Measurements from ENCODE around the gene DTX1.

DTX1 gene

GRCh38 chr12:113081873-113082272 lies 25.3 kb downstream of the DTX1 start:
- DNase-seq (ENCODE audit: extremely low spot score), result no peak
- ChIA-PET POLR2A (no interaction called here), CTCF (no interaction called here)
- TF ChIP-seq FOXA1 (IDR thresholded peaks at IDR 0.05), result no peak
- TF ChIP-seq LEF1 (IDR thresholded peaks at IDR 0.05; ENCODE audit: borderline replicate concordance), result no peak
- TF ChIP-seq TARDBP (IDR thresholded peaks at IDR 0.05), result no peak
- no peak for TF ChIP-seq HDGF (IDR thresholded peaks at IDR 0.05; ENCODE audit: borderline replicate concordance)
- no peak for TF ChIP-seq BHLHE40 (IDR thresholded peaks at IDR 0.05; ENCODE audit: borderline replicate concordance)
- TF ChIP-seq ARNT (IDR thresholded peaks at IDR 0.05), result no peak
- no peak for TF ChIP-seq FOXK2 (IDR thresholded peaks at IDR 0.05)
- no peak for TF ChIP-seq SP1 (IDR thresholded peaks at IDR 0.05)
- no peak for TF ChIP-seq NFRKB (IDR thresholded peaks at IDR 0.05)
- no peak for TF ChIP-seq CTBP1 (IDR thresholded peaks at IDR 0.05; ENCODE audit: borderline replicate concordance)
- TF ChIP-seq L3MBTL2 (conservative IDR thresholded peaks at IDR 0.05), result no peak
- TF ChIP-seq FOXM1 (IDR thresholded peaks at IDR 0.05; ENCODE audit: borderline replicate concordance), result no peak
- no peak for TF ChIP-seq PKNOX1 (IDR thresholded peaks at IDR 0.05)

GRCh38 chr12:113082486-113083148 lies 26.1 kb downstream of the DTX1 start:
- ChIA-PET CTCF (no interaction called here), POLR2A (no interaction called here)
- TF ChIP-seq ELF4 (IDR thresholded peaks at IDR 0.05) (no peak), L3MBTL2 (conservative IDR thresholded peaks at IDR 0.05) (no peak), PKNOX1 (IDR thresholded peaks at IDR 0.05) (no peak), BHLHE40 (IDR thresholded peaks at IDR 0.05; ENCODE audit: borderline replicate concordance) (no peak), CTBP1 (IDR thresholded peaks at IDR 0.05; ENCODE audit: borderline replicate concordance) (no peak), LEF1 (IDR thresholded peaks at IDR 0.05; ENCODE audit: borderline replicate concordance) (no peak)
- no peak for DNase-seq (ENCODE audit: extremely low spot score)

GRCh38 chr12:113083863-113084435 lies 27.4 kb downstream of the DTX1 start:
- DNase-seq (ENCODE audit: extremely low spot score), result no peak
- TF ChIP-seq LEF1 (IDR thresholded peaks at IDR 0.05; ENCODE audit: borderline replicate concordance) (no peak), HDGF (IDR thresholded peaks at IDR 0.05; ENCODE audit: borderline replicate concordance) (no peak), BHLHE40 (IDR thresholded peaks at IDR 0.05; ENCODE audit: borderline replicate concordance) (no peak), TARDBP (IDR thresholded peaks at IDR 0.05) (no peak), L3MBTL2 (conservative IDR thresholded peaks at IDR 0.05) (no peak), ZNF384 (IDR thresholded peaks at IDR 0.05) (no peak), FOXM1 (IDR thresholded peaks at IDR 0.05; ENCODE audit: borderline replicate concordance) (no peak)
- ChIA-PET CTCF (no interaction called here), POLR2A (no interaction called here)

- DNase-seq (ENCODE audit: extremely low spot score), result no peak
- CTCF ChIA-PET, result interaction anchor here (0.7 kb wide), 1 partner anchor 36 kb away, joined by 3 read pairs; no protein-coding TSS in a partner anchor
- POLR2A ChIA-PET, result no interaction called here
- no peak for TF ChIP-seq LEF1 (IDR thresholded peaks at IDR 0.05; ENCODE audit: borderline replicate concordance)
Observed at GRCh38 chr12:113086249-113087164, 30.0 kb downstream of the DTX1 start.

GRCh38 chr12:113087193-113087592 lies 30.7 kb downstream of the DTX1 start:
- CTCF ChIA-PET, result no interaction called here
- TF ChIP-seq LEF1 (IDR thresholded peaks at IDR 0.05; ENCODE audit: borderline replicate concordance), result no peak
- TF ChIP-seq ARNT (IDR thresholded peaks at IDR 0.05), result no peak
- TF ChIP-seq HDGF (IDR thresholded peaks at IDR 0.05; ENCODE audit: borderline replicate concordance), result no peak
- no peak for TF ChIP-seq L3MBTL2 (conservative IDR thresholded peaks at IDR 0.05)
- TF ChIP-seq SUZ12 (IDR thresholded peaks at IDR 0.05), result no peak
- POLR2A ChIA-PET, result no interaction called here
- DNase-seq (ENCODE audit: extremely low spot score), result no peak

- ChIA-PET CTCF (no interaction called here), POLR2A (no interaction called here)
- no peak for TF ChIP-seq TARDBP (IDR thresholded peaks at IDR 0.05)
- no peak for TF ChIP-seq CTBP1 (IDR thresholded peaks at IDR 0.05; ENCODE audit: borderline replicate concordance)
- no peak for TF ChIP-seq ZNF384 (IDR thresholded peaks at IDR 0.05)
- no peak for TF ChIP-seq NFRKB (IDR thresholded peaks at IDR 0.05)
- TF ChIP-seq FOXK2 (IDR thresholded peaks at IDR 0.05), result no peak
- no peak for DNase-seq (ENCODE audit: extremely low spot score)
Observed at GRCh38 chr12:113088037-113088436, 31.5 kb downstream of the DTX1 start.
